Smooth muscle cell (in vitro differentiated cells): ENCODE data around the gene OLFM2. TPM values are rescaled to one million over a fixed set of nuclear protein-coding genes. Genes with fewer than 3 reads are reported as not detected.

Source experiments
- DNase-seq: peaks from one replicate; lab custom pipeline; 2025; ENCODE audit not compliant: unreplicated experiment; lab: John Stamatoyannopoulos, UW
- H2AFZ ChIP-seq: fragments of 200-600 bp; sonication (generic); 2 replicates; pipeline ENCODE4 v1.6.0; 2016; ENCODE audit warnings: antibody characterized with exemption, low read depth, mild to moderate bottlenecking
- H3F3A ChIP-seq: fragments of 200-600 bp; sonication (generic); 2 replicates; pipeline ENCODE4 v1.6.0; 2017; ENCODE audit warnings: antibody characterized with exemption, low read depth
- H3K27ac ChIP-seq: fragments of 200-600 bp; sonication (generic); 2 replicates; pipeline ENCODE4 v1.5.1; 2016; ENCODE audit warnings: low read depth, mild to moderate bottlenecking
- H3K27me3 ChIP-seq: fragments of 200-600 bp; sonication (generic); 2 replicates; pipeline ENCODE4 v1.6.1; 2016; ENCODE audit warnings: low read depth, mild to moderate bottlenecking
- H3K36me3 ChIP-seq: fragments of 200-600 bp; sonication (generic); 2 replicates; pipeline ENCODE4 v1.5.1; 2016; ENCODE audit warnings: low read depth
- H3K4me1 ChIP-seq: fragments of 200-600 bp; sonication (generic); 2 replicates; pipeline ENCODE4 v1.5.1; 2016; ENCODE audit warnings: low read depth
- H3K4me2 ChIP-seq: fragments of 200-600 bp; sonication (generic); 2 replicates; pipeline ENCODE4 v1.6.0; 2016; ENCODE audit warnings: mild to moderate bottlenecking
- H3K4me3 ChIP-seq: fragments of 200-600 bp; sonication (generic); 2 replicates; pipeline ENCODE4 v1.5.1; 2016; ENCODE audit warnings: mild to moderate bottlenecking
- H3K79me2 ChIP-seq: fragments of 200-600 bp; sonication (generic); 2 replicates; pipeline ENCODE4 v1.6.0; 2016; ENCODE audit warnings: low read depth, mild to moderate bottlenecking
- H3K9ac ChIP-seq: fragments of 200-600 bp; sonication (generic); 2 replicates; pipeline ENCODE4 v1.6.0; 2016; ENCODE audit warnings: low read depth
- H3K9me3 ChIP-seq: fragments of 200-600 bp; sonication (generic); replicated peaks from 2 replicates; pipeline ENCODE4 v1.5.1; 2016; ENCODE audit warnings: low read depth
- H4K20me1 ChIP-seq: fragments of 200-600 bp; sonication (generic); 2 replicates; pipeline ENCODE4 v1.6.0; 2016; ENCODE audit warnings: low read depth
- WGBS: methylation state at CpG from one replicate; pipeline ENCODE4 v1.1.7; 2016; ENCODE audit warnings: low lambda C conversion rate; 5-methylcytosine and 5-hydroxymethylcytosine counted together
- polyA plus RNA-seq: library from polyadenylated mRNA; unstranded; fragments of >200 nt; fragmentation: Nextera tagmentation; extraction: Ambion mirVana; gene quantifications from 2 replicates; pipeline ENCODE4 v1.2.1, GENCODE V29; 2016
- total RNA-seq: library from RNA; depleted of rRNA; stranded (reverse); fragments of >200 nt; gene quantifications from 2 replicates; pipeline ENCODE4 v1.2.3, GENCODE V29; 2014
- TF ChIP-seq, protein P1 (sequence below): fragments of 200-600 bp; sonication (generic); IDR thresholded peaks from 2 replicates; pipeline ENCODE4 v1.5.1; 2017; ENCODE audit warnings: borderline replicate concordance, mild to moderate bottlenecking, antibody characterized with exemption; ENCODE audit not compliant: insufficient read depth, poor library complexity, severe bottlenecking

The OLFM2 gene
- total and polyA plus RNA-seq, 2 experiments from 2014 or later = 63.1 to 119 TPM

DNA sequence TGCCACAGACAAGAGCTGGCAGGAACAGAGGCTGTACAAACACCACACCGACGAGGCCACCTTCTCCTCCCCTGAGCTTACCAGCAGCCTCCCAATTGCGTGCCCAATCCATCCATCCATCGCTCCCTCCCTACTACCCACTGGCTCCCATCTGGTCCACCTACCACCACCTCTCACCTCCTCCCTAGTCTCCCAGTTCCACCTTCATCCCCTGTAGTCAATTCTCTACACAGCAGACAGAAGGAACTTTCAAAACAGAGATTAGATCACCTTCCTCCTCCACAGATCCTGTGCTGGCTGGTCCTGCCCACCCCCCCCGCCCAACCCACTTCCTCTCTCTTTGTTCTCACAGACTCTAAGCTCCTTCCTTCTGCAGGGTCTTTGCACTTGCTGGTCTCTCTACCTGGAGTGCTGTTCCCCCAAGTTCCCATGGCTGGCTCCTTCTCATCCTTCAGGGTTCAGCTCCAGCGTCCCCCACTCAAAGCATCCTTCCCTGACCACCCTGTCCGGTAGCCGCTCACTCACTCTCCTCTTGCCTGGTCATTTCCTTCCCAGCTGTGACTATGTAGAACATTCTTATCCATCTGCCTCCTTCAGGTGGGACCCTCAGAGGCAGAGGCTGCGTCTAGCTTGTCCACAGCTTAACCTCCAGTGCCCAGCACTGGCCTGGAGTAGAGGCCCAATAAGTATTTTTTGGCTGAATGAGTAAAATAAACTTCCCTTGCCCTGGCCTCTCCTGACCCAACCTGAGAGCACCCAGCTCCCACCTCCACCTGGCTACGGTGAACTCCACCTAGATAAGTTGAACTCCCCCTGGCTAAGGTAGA lies 78.2 kb downstream of the OLFM2 start:
- no peaks in the 10 kb centered on the region for H3K4me1 ChIP-seq
- H3F3A ChIP-seq = no peaks in the 10 kb centered on the region
- H3K36me3 ChIP-seq = no peaks in the 10 kb centered on the region
- no peak overlapping the region for H2AFZ ChIP-seq
- no peak overlapping the region for H3K4me3 ChIP-seq
- WGBS = 95% methylated on average over 10 of the region's 10 CpGs
- no peak overlapping the region for H3K9ac ChIP-seq
- DNase-seq = no peak
- no peaks in the 10 kb centered on the region for H4K20me1 ChIP-seq
- no peak overlapping the region for H3K27ac ChIP-seq
- H3K9me3 ChIP-seq = no peaks in the 10 kb centered on the region
- TF ChIP-seq, protein P1, sequence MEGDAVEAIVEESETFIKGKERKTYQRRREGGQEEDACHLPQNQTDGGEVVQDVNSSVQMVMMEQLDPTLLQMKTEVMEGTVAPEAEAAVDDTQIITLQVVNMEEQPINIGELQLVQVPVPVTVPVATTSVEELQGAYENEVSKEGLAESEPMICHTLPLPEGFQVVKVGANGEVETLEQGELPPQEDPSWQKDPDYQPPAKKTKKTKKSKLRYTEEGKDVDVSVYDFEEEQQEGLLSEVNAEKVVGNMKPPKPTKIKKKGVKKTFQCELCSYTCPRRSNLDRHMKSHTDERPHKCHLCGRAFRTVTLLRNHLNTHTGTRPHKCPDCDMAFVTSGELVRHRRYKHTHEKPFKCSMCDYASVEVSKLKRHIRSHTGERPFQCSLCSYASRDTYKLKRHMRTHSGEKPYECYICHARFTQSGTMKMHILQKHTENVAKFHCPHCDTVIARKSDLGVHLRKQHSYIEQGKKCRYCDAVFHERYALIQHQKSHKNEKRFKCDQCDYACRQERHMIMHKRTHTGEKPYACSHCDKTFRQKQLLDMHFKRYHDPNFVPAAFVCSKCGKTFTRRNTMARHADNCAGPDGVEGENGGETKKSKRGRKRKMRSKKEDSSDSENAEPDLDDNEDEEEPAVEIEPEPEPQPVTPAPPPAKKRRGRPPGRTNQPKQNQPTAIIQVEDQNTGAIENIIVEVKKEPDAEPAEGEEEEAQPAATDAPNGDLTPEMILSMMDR = no peak
- H3K79me2 ChIP-seq = no peaks in the 10 kb centered on the region
- no peaks in the 10 kb centered on the region for H3K27me3 ChIP-seq
- no peak overlapping the region for H3K4me2 ChIP-seq

DNA sequence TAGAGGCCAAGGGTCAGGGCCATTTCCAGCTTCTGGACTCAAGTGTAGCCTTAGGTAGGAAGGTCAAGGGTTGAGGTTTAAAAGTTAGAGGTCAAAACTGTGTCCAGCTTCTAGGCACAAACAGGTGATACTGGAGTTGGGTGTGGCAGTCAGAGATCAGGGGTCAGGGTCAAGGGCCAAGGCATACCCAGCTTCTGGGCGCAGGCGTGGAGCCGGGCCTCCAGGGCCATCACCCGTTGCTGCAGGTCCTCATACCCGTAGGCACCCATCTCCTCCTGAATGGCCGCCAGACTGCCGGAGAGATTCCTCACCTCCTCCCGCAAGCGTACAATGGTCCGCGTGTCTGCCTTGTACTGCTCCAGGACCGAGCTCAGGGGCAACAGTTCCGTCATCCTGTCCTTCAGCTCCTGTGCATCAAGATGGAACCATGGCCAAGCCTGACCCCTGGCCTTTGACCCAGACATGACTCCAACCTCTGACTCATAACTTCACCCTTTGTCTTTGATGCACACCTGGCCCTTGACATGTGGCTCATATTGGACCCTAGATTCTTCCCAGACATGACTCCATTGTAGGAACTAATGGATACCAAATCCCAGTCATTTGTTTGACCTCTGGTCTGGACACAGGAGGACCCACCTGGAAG lies 79.1 kb downstream of the OLFM2 start:
- no peak for DNase-seq
- Histone ChIP-seq H3K79me2 (no peaks in the 10 kb centered on the region), H4K20me1 (no peaks in the 10 kb centered on the region), H3K36me3 (no peaks in the 10 kb centered on the region), H3K27me3 (no peaks in the 10 kb centered on the region), H3K9ac (no peak overlapping the region), H3K9me3 (no peaks in the 10 kb centered on the region), H2AFZ (no peak overlapping the region), H3F3A (peaks cover 1% of the 10 kb centered on the region), H3K4me3 (no peak overlapping the region), H3K27ac (no peak overlapping the region), H3K4me2 (no peak overlapping the region), H3K4me1 (peaks cover 4% of the 10 kb centered on the region)
- 97% methylated on average over 13 of the region's 13 CpGs for WGBS
- TF ChIP-seq, protein P1 = no peak

DNA sequence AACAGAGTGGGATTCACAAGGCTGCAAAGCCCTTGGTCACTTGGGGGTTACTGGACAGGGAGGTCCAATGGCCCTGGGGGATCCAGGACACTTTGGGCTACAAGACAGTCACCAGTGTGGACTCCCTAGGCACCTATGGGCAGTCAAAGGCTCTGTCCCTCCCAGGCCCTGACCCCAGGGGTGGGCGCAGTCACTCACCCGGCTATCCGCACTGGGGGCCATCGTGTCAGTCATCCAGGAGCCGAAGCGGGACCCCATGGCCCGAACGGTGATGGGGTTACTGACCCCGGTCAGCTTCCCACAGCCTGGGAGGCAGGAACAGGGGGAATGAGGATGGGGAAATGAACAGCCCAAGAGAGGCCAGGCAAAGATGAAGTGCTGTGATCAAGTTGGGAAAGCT lies 79.7 kb downstream of the OLFM2 start:
- Histone ChIP-seq H3K27me3 (no peaks in the 10 kb centered on the region), H2AFZ (no peak overlapping the region), H3K27ac (no peak overlapping the region), H4K20me1 (no peaks in the 10 kb centered on the region), H3K9ac (no peak overlapping the region), H3K9me3 (no peaks in the 10 kb centered on the region), H3K79me2 (no peaks in the 10 kb centered on the region), H3K36me3 (no peaks in the 10 kb centered on the region), H3K4me1 (peaks cover 4% of the 10 kb centered on the region), H3F3A (peaks cover 7% of the 10 kb centered on the region), H3K4me3 (no peak overlapping the region), H3K4me2 (no peak overlapping the region)
- TF ChIP-seq, protein P1 = no peak
- WGBS = 95% methylated on average over 9 of the region's 9 CpGs
- no peak for DNase-seq
